SK-N-SH treated with all-trans-retinoic acid at 6 μM for 48 hours (cell line): ENCODE results near the gene SHE.

Source experiments
- ARNTL ChIP-seq: fragments of 450-650 bp; formaldehyde crosslinking; IDR thresholded peaks from 2 replicates; pipeline ENCODE4 v1.5.0; 2020; ENCODE audit warnings: low read depth, mild to moderate bottlenecking, moderate library complexity, borderline replicate concordance
- CREB5 ChIP-seq: fragments of 250-450 bp; sonication (Bioruptor Pico); IDR thresholded peaks from 2 replicates; pipeline ENCODE4 v1.5.1; 2020; ENCODE audit warnings: low read depth, mild to moderate bottlenecking, moderate library complexity
- CSRNP3 ChIP-seq: fragments of 250-450 bp; sonication (Bioruptor Pico); IDR thresholded peaks from 2 replicates; pipeline ENCODE4 v1.5.1; 2021; ENCODE audit warnings: mild to moderate bottlenecking, moderate library complexity
- ESRRG ChIP-seq: fragments of 250-450 bp; sonication (Bioruptor Pico); IDR thresholded peaks from 2 replicates; pipeline ENCODE4 v1.6.1; 2021; ENCODE audit warnings: mild to moderate bottlenecking
- GLIS3 ChIP-seq: fragments of 250-450 bp; sonication (Bioruptor Pico); IDR thresholded peaks from 2 replicates; pipeline ENCODE4 v1.5.0; 2020; ENCODE audit warnings: mild to moderate bottlenecking, moderate library complexity
- POU6F1 ChIP-seq: fragments of 250-450 bp; sonication (Bioruptor Pico); IDR thresholded peaks from 2 replicates; pipeline ENCODE4 v1.8.0; 2021; ENCODE audit warnings: low read depth, mild to moderate bottlenecking, moderate library complexity, borderline replicate concordance
- RARB ChIP-seq: fragments of 250-450 bp; sonication (Bioruptor Pico); IDR thresholded peaks from 2 replicates; pipeline ENCODE4 v1.8.0; 2021; ENCODE audit warnings: mild to moderate bottlenecking, moderate library complexity
- TOX ChIP-seq: fragments of 250-450 bp; sonication (Bioruptor Pico); IDR thresholded peaks from 2 replicates; pipeline ENCODE4 v1.8.0; 2021; ENCODE audit warnings: mild to moderate bottlenecking, moderate library complexity, borderline replicate concordance
- ZFP3 ChIP-seq: fragments of 250-450 bp; sonication (Bioruptor Pico); IDR thresholded peaks from 2 replicates; pipeline ENCODE4 v1.5.0; 2020; ENCODE audit warnings: mild to moderate bottlenecking, moderate library complexity
- ZFP30 ChIP-seq: fragments of 450-650 bp; formaldehyde crosslinking; IDR thresholded peaks from 2 replicates; pipeline ENCODE4 v1.5.0; 2022; ENCODE audit warnings: mild to moderate bottlenecking, moderate library complexity
- ZNF565 ChIP-seq: fragments of 450-650 bp; formaldehyde crosslinking; conservative IDR thresholded peaks from 2 replicates; pipeline ENCODE4 v1.5.0; 2020; ENCODE audit warnings: low read depth, mild to moderate bottlenecking, moderate library complexity
- ZNF8 ChIP-seq: fragments of 450-650 bp; formaldehyde crosslinking; IDR thresholded peaks from 2 replicates; pipeline ENCODE4 v1.5.0; 2020; ENCODE audit warnings: mild to moderate bottlenecking, moderate library complexity
- TF ChIP-seq, protein P1 (sequence below): fragments of 250-450 bp; sonication (Bioruptor Pico); IDR thresholded peaks from 2 replicates; pipeline ENCODE4 v1.8.0; 2020; ENCODE audit warnings: mild to moderate bottlenecking, moderate library complexity, borderline replicate concordance

GRCh38 chr1:154445040-154445472 is 57.2 kb downstream of the SHE start:
- no peak for TF ChIP-seq RARB (CRISPR knock-in tag)
- TF ChIP-seq CSRNP3 (CRISPR knock-in tag): no peak
- TF ChIP-seq ESRRG (CRISPR knock-in tag): no peak
- no peak for TF ChIP-seq ZFP3
- TF ChIP-seq POU6F1: no peak
- TF ChIP-seq, protein P1, sequence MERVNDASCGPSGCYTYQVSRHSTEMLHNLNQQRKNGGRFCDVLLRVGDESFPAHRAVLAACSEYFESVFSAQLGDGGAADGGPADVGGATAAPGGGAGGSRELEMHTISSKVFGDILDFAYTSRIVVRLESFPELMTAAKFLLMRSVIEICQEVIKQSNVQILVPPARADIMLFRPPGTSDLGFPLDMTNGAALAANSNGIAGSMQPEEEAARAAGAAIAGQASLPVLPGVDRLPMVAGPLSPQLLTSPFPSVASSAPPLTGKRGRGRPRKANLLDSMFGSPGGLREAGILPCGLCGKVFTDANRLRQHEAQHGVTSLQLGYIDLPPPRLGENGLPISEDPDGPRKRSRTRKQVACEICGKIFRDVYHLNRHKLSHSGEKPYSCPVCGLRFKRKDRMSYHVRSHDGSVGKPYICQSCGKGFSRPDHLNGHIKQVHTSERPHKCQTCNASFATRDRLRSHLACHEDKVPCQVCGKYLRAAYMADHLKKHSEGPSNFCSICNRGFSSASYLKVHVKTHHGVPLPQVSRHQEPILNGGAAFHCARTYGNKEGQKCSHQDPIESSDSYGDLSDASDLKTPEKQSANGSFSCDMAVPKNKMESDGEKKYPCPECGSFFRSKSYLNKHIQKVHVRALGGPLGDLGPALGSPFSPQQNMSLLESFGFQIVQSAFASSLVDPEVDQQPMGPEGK (CRISPR knock-in tag): no peak
- TF ChIP-seq TOX (CRISPR knock-in tag): no peak
- no peak for TF ChIP-seq GLIS3
- TF ChIP-seq ZFP30 (CRISPR knock-in tag): no peak
- TF ChIP-seq ZNF565: no peak
- TF ChIP-seq ZNF8 (CRISPR knock-in tag): no peak
- TF ChIP-seq CREB5: no peak
- TF ChIP-seq ARNTL (CRISPR knock-in tag): no peak
